ENCODE data around the gene BPIFB3. TPM values are rescaled to one million over a fixed set of nuclear protein-coding genes. Genes with fewer than 3 reads are reported as not detected.

BPIFB3 gene
- total RNA-seq, 1 donor from 2014 or later: not detected

DNA sequence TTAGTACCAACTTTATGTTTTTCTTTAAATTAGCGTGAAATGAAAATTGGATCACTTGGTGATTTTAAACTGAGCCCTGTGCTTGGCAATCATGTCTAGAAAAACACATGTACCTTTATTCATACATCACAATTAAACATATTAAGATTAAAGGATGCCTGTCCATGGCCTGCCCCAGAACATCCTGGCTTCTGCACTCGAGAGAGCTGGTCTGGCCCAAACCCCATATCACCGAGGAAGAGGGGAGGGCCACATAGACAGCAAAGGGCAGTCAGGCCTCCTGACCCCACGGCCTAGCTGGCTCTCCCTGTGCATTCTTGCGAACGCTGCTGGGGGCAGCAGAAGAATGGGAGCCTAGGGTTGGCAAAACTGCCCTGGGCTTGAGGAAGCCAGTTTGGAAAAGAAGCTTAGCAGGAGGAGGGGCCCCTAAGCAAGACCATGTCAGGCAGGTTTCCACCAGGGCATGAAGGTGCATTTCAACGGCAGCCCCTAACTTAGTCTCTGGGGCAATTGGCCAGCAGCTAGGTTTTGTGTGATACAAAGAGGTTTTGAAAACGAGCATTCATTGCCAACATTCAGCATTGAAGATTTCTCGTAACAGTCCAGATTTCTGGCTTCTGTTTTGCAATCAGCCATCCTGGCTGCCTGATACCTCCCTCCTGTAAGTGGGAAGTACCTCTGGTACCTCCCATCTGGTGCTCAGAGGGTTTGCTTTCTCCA, 8.6 kb downstream of the BPIFB3 start:
- Histone ChIP-seq H3K9ac (ENCODE audit: low read depth in 1 of 3, low read length in 3 of 3) (no peak overlapping the region), H3K4me1 (ENCODE audit: control insufficient read depth in 3 of 3, insufficient read depth in 3 of 3, low read length in 3 of 3) (no peaks in the 10 kb centered on the region), H3K27ac (ENCODE audit: low read depth, low read length) (no peak overlapping the region), H3K9me3 (ENCODE audit: control insufficient read depth in 3 of 3, low read length in 3 of 3) (no peaks in the 10 kb centered on the region), H3K27me3 (ENCODE audit: control insufficient read depth in 3 of 3, insufficient read depth in 3 of 3, low read length in 3 of 3) (peaks cover 0 to 13% (median 0%) of the 10 kb centered on the region in 3 donors), H3K4me3 (ENCODE audit: low read length in 3 of 3) (no peak overlapping the region), H3K36me3 (ENCODE audit: control insufficient read depth in 3 of 3, insufficient read depth in 3 of 3, low read length in 3 of 3) (no peaks in the 10 kb centered on the region)

DNA sequence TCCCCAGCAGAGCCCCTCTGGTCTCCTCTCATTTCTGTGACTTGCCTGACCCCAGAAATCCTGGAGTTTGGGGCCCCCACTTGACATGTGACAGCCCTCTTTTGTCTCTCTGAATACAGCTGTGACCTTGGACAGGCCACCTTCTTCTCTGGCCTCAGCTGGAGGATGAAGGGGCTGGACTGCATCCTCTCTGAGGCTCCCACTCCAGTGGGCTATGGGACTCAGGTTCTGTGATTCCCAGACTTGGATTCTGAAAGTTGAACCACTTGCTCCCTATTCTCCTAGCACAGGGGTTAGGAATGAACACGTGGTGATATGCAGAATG, 9.1 kb downstream of the BPIFB3 start:
- Histone ChIP-seq H3K27ac (ENCODE audit: low read depth, low read length) (no peak overlapping the region), H3K27me3 (ENCODE audit: control insufficient read depth in 3 of 3, insufficient read depth in 3 of 3, low read length in 3 of 3) (peaks cover 0 to 13% (median 0%) of the 10 kb centered on the region in 3 donors), H3K9me3 (ENCODE audit: control insufficient read depth in 3 of 3, low read length in 3 of 3) (no peaks in the 10 kb centered on the region), H3K4me3 (ENCODE audit: low read length in 3 of 3) (no peak overlapping the region), H3K4me1 (ENCODE audit: control insufficient read depth in 3 of 3, insufficient read depth in 3 of 3, low read length in 3 of 3) (no peaks in the 10 kb centered on the region), H3K9ac (ENCODE audit: low read depth in 1 of 3, low read length in 3 of 3) (no peak overlapping the region), H3K36me3 (ENCODE audit: control insufficient read depth in 3 of 3, insufficient read depth in 3 of 3, low read length in 3 of 3) (no peaks in the 10 kb centered on the region)

DNA sequence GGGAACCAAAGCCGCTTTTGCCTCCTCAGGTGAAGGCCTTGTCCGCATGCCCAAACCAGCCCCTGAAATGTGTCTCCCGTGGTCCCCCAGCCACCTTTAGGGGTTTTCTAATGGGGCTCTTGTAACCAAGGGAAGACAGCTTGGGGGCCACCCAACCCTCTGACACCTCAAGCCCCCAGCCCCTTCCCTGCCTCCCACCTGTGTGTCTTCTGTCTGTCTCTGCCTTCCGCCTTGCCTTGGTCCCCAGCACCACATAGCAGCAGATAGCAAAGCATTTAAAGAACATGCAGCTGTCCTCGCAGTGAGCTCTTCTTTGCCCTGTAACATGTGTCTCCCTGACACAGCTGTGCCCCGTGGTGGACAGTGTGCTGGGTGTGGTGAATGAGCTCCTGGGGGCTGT, 9.6 kb downstream of the BPIFB3 start:
- Histone ChIP-seq H3K4me1 (ENCODE audit: control insufficient read depth in 3 of 3, insufficient read depth in 3 of 3, low read length in 3 of 3) (no peaks in the 10 kb centered on the region), H3K9me3 (ENCODE audit: control insufficient read depth in 3 of 3, low read length in 3 of 3) (no peaks in the 10 kb centered on the region), H3K4me3 (ENCODE audit: low read length in 3 of 3) (no peak overlapping the region), H3K27ac (ENCODE audit: low read depth, low read length) (no peak overlapping the region), H3K36me3 (ENCODE audit: control insufficient read depth in 3 of 3, insufficient read depth in 3 of 3, low read length in 3 of 3) (no peaks in the 10 kb centered on the region), H3K27me3 (ENCODE audit: control insufficient read depth in 3 of 3, insufficient read depth in 3 of 3, low read length in 3 of 3) (peaks cover 0 to 9% (median 0%) of the 10 kb centered on the region in 3 donors), H3K9ac (ENCODE audit: low read depth in 1 of 3, low read length in 3 of 3) (no peak overlapping the region)

DNA sequence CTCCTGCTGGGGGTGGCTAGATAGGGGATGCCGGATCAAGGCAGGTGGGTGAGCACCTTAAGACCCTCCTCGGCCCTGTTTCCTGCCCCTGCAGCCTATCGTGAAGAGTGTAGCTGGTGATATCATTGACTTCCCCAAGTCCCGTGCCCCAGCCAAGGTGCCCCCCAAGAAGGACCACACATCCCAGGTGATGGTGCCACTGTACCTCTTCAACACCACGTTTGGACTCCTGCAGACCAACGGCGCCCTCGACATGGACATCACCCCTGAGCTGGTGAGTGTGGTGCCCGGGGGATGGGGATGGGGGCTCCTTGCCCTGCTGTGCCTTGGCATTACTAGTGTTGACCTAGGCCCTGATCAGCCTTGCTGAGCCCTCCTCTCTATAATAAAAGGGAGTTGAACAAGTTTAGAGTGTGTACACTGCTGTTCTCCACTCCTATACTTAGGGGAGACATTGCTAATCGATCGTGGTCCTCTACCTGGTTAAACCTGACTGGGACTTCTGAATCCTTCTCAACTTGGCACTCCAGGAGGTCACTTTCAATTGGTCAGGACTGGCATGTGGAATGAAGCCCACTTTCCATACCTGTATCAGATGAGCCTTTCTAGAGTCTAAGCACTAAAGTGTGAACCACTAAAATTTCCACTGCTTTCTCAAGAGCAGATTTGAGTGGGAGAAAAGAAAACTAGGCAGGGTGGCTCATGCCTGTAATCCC, 11.0 kb downstream of the BPIFB3 start:
- peaks cover 0 to 8% (median 7%) of the 10 kb centered on the region in 3 donors for H3K27me3 ChIP-seq (ENCODE audit: control insufficient read depth in 3 of 3, insufficient read depth in 3 of 3, low read length in 3 of 3)
- H3K36me3 ChIP-seq (ENCODE audit: control insufficient read depth in 3 of 3, insufficient read depth in 3 of 3, low read length in 3 of 3): no peaks in the 10 kb centered on the region
- H3K9ac ChIP-seq (ENCODE audit: low read depth in 1 of 3, low read length in 3 of 3): no peak overlapping the region
- H3K4me1 ChIP-seq (ENCODE audit: control insufficient read depth in 3 of 3, insufficient read depth in 3 of 3, low read length in 3 of 3): no peaks in the 10 kb centered on the region
- no peak overlapping the region for H3K27ac ChIP-seq (ENCODE audit: low read depth, low read length)
- H3K9me3 ChIP-seq (ENCODE audit: control insufficient read depth in 3 of 3, low read length in 3 of 3): no peaks in the 10 kb centered on the region
- no peak overlapping the region for H3K4me3 ChIP-seq (ENCODE audit: low read length in 3 of 3)

DNA sequence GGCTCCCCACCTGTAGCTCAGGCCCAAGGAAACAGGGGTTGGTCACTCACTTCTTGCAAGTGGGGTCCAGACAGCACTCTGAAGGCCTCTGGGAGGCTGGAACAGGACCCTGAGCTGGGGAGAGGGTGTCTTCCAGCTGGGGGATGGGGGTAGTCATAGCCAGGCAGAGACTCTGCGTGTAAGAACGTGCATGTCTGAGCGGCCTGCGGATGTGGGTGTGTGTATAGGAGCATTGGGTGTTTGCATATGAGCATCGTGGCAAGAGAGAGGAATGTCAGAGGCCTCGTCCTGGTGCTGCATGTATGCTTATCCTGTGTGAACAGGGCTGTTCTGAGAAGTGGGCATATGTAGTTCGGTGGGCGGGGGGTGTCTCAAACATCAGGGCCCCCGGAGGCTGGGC, 12.1 kb downstream of the BPIFB3 start:
- no peaks in the 10 kb centered on the region for H3K36me3 ChIP-seq (ENCODE audit: control insufficient read depth in 3 of 3, insufficient read depth in 3 of 3, low read length in 3 of 3)
- H3K27me3 ChIP-seq (ENCODE audit: control insufficient read depth in 3 of 3, insufficient read depth in 3 of 3, low read length in 3 of 3): peaks cover 1 to 12% (median 5%) of the 10 kb centered on the region in 3 donors
- H3K4me1 ChIP-seq (ENCODE audit: control insufficient read depth in 3 of 3, insufficient read depth in 3 of 3, low read length in 3 of 3): no peaks in the 10 kb centered on the region
- no peak overlapping the region for H3K27ac ChIP-seq (ENCODE audit: low read depth, low read length)
- no peaks in the 10 kb centered on the region for H3K9me3 ChIP-seq (ENCODE audit: control insufficient read depth in 3 of 3, low read length in 3 of 3)
- H3K4me3 ChIP-seq (ENCODE audit: low read length in 3 of 3): no peak overlapping the region
- H3K9ac ChIP-seq (ENCODE audit: low read depth in 1 of 3, low read length in 3 of 3): no peak overlapping the region

DNA sequence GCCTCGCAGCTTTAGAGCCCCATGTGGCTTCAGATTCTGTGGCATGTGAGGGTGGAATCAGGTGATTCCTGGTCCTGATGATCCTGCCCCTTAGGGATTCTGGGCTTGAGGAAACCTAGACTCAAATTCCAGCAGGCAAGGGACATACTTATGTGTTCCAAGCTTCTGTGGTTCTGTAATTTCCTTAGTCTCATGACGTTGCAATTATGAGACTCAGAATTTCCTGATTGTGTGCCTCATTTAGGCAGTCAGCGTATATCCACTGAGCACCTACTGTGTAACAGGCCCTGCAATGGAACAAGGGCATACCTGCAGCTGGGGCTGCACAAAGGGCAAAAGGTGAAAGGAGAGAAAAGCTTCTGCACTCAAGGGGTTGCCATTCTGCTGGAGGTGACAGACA, 14.1 kb downstream of the BPIFB3 start:
- Histone ChIP-seq H3K36me3 (ENCODE audit: control insufficient read depth in 3 of 3, insufficient read depth in 3 of 3, low read length in 3 of 3) (no peaks in the 10 kb centered on the region), H3K9me3 (ENCODE audit: control insufficient read depth in 3 of 3, low read length in 3 of 3) (no peaks in the 10 kb centered on the region), H3K4me3 (ENCODE audit: low read length in 3 of 3) (no peak overlapping the region), H3K27ac (ENCODE audit: low read depth, low read length) (no peak overlapping the region), H3K27me3 (ENCODE audit: control insufficient read depth in 3 of 3, insufficient read depth in 3 of 3, low read length in 3 of 3) (peaks cover 3 to 13% (median 12%) of the 10 kb centered on the region in 3 donors), H3K9ac (ENCODE audit: low read depth in 1 of 3, low read length in 3 of 3) (no peak overlapping the region), H3K4me1 (ENCODE audit: control insufficient read depth in 3 of 3, insufficient read depth in 3 of 3, low read length in 3 of 3) (no peaks in the 10 kb centered on the region)

DNA sequence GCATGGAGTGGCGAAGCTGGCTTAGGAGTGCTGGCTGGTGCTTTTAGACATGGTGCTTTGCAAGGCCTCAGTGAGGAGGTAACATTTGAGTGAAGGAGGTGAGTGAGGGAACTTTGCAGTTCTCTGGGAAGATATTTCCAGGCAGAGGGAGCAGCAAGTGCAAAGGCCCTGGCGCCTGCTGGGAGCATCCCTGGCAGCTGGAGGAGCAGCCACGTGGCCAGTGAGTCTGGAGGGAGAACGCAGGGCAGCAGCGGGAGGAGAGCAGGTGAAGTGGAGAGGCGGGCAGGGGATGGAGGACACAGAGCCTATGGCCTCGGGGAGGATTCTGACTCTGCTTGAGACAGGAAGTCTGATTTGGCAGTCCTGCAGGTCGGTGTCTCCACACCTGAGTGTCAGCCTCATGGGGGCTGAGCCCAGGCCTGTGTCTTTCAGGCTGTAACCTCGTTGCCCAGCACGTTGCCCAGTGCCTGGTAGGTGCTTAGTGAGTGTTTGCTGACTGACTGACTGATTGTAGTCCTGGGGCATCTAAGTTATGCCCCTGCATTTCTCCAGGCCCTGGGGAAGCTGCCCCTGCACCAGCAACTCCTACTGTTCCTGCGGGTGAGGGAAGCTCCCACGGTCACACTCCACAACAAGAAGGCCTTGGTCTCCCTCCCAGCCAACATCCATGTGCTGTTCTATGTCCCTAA, 14.7 kb downstream of the BPIFB3 start:
- Histone ChIP-seq H3K4me1 (ENCODE audit: control insufficient read depth in 3 of 3, insufficient read depth in 3 of 3, low read length in 3 of 3) (no peaks in the 10 kb centered on the region), H3K9me3 (ENCODE audit: control insufficient read depth in 3 of 3, low read length in 3 of 3) (no peaks in the 10 kb centered on the region), H3K36me3 (ENCODE audit: control insufficient read depth in 3 of 3, insufficient read depth in 3 of 3, low read length in 3 of 3) (no peaks in the 10 kb centered on the region), H3K9ac (ENCODE audit: low read depth in 1 of 3, low read length in 3 of 3) (no peak overlapping the region), H3K27ac (ENCODE audit: low read depth, low read length) (no peak overlapping the region), H3K27me3 (ENCODE audit: control insufficient read depth in 3 of 3, insufficient read depth in 3 of 3, low read length in 3 of 3) (peaks cover 3 to 13% (median 12%) of the 10 kb centered on the region in 3 donors), H3K4me3 (ENCODE audit: low read length in 3 of 3) (no peak overlapping the region)

DNA sequence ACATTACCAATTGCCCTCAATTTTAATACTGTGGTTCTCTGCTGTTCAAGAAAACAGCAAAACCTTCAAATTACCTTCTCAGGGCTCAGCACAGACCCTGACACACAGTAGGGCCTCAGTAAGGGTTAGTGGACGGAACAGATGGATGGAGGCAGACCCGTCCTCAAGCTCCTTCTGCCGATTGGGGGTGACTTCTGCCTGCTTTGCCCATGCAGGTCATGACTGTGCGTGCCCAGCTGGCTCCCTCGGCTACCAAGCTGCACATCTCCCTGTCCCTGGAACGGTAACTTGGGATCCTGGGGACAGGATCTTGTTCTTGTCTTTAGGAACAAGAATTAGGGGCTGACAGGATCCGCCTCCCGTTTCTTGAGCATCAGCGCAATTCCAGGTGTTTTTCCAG, 16.0 kb downstream of the BPIFB3 start:
- Histone ChIP-seq H3K4me3 (ENCODE audit: low read length in 3 of 3) (no peak overlapping the region), H3K9me3 (ENCODE audit: control insufficient read depth in 3 of 3, low read length in 3 of 3) (no peaks in the 10 kb centered on the region), H3K36me3 (ENCODE audit: control insufficient read depth in 3 of 3, insufficient read depth in 3 of 3, low read length in 3 of 3) (no peaks in the 10 kb centered on the region), H3K27me3 (ENCODE audit: control insufficient read depth in 3 of 3, insufficient read depth in 3 of 3, low read length in 3 of 3) (peaks cover 3 to 20% (median 13%) of the 10 kb centered on the region in 3 donors), H3K9ac (ENCODE audit: low read depth in 1 of 3, low read length in 3 of 3) (no peak overlapping the region), H3K4me1 (ENCODE audit: control insufficient read depth in 3 of 3, insufficient read depth in 3 of 3, low read length in 3 of 3) (no peaks in the 10 kb centered on the region), H3K27ac (ENCODE audit: low read depth, low read length) (no peak overlapping the region)

DNA sequence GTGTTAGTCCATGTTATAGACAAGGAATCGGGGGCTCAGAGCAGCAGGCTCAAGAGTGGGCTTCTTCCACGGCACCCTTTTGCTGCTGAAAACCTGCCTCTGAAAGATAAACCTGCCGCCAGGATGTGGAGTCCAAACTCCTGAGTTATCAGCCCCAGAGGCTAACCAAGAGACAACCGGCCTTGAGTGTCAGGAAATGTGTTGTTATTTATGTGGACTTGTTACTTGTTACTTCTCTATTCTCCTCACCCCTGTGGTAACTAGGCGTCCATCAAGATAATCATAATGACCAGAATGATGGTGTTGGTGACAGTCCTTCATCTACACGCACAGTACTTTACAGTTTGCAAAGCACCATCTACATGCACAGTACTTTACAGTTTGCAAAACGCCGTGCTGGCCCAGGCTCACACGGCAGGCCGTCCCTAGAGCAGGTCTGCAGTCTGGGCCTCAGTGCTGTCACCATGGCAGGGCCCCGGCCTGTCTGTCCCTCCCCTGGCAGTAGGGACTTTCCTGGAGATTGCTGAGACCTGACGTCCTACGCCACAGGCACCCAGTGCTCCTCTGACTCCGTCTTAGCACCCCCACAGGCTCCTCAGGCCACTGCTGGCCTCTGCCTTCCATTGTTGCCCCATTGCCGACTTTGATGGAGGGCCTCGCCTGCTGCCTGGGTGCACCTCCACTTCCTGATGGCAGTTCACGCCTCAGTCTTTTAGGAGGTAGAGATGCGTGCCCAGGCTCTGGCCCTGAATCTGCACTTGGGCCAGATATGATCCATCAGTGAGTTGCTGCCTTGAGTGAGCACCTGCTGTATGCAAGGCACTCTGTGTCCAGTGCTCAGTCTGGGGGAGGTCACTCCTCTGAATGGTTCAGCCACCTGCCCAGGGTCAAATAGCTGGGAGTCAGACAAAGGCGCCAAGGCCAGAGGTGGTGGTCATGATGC, 16.7 kb downstream of the BPIFB3 start:
- Histone ChIP-seq H3K36me3 (ENCODE audit: control insufficient read depth in 3 of 3, insufficient read depth in 3 of 3, low read length in 3 of 3) (no peaks in the 10 kb centered on the region), H3K4me1 (ENCODE audit: control insufficient read depth in 3 of 3, insufficient read depth in 3 of 3, low read length in 3 of 3) (no peaks in the 10 kb centered on the region), H3K4me3 (ENCODE audit: low read length in 3 of 3) (no peak overlapping the region), H3K9ac (ENCODE audit: low read depth in 1 of 3, low read length in 3 of 3) (no peak overlapping the region), H3K27me3 (ENCODE audit: control insufficient read depth in 3 of 3, insufficient read depth in 3 of 3, low read length in 3 of 3) (peaks cover 3 to 22% (median 18%) of the 10 kb centered on the region in 3 donors), H3K9me3 (ENCODE audit: control insufficient read depth in 3 of 3, low read length in 3 of 3) (no peaks in the 10 kb centered on the region), H3K27ac (ENCODE audit: low read depth, low read length) (no peak overlapping the region)
